Esophagus squamous epithelium (tissue), 4 donors: ENCODE data around the gene HMGB1.

Experiments
- CTCF ChIP-seq, 6 experiments: fragments of 450-650 bp in 4 of 6; fragments of 200-600 bp in 2 of 6; sonication (generic) in 2 of 6; IDR thresholded peaks; one replicate each; pipeline ENCODE4 v1.5.1; 2016 to 2019; ENCODE audit warnings: antibody characterized with exemption in 6 of 6, mild to moderate bottlenecking in 4 of 6, moderate library complexity in 4 of 6
- POLR2A ChIP-seq, 4 donors: fragments of 450-650 bp; IDR thresholded peaks; one replicate each; pipeline ENCODE4 v1.6.1; 2017; ENCODE audit warnings: antibody characterized with exemption in 4 of 4, mild to moderate bottlenecking in 4 of 4, moderate library complexity in 3 of 4

- no peak for TF ChIP-seq CTCF (IDR thresholded peaks at IDR 0.05)
- no peak for TF ChIP-seq POLR2A (IDR thresholded peaks at IDR 0.05)
Observed at GRCh38 chr13:30448441-30448840, 17.3 kb downstream of the HMGB1 start.
